ENCODE measurements around the gene TEX14. TPM values are rescaled to one million over a fixed set of nuclear protein-coding genes. Genes with fewer than 3 reads are reported as not detected.
A peak's percentile ranks its signal among the peaks of the same experiment; 100 is the strongest.
"Not testable (repeated sequence)": the region's sequence is repeated elsewhere in the genome, so short reads cannot be mapped to it uniquely, and the experiment has no call there.

Gene TEX14
- total RNA-seq, 1 experiment from 2014 or later: 0.03 TPM

- Histone ChIP-seq H3K9me3 (replicated peaks) (no peaks in the 10 kb centered on the region), H3K36me3 (peaks cover 31% of the 10 kb centered on the region), H3K4me3 (no peak overlapping the region), H3K27me3 (replicated peaks) (no peaks in the 10 kb centered on the region), H3K27ac (no peak overlapping the region), H3K4me1 (replicated peaks) (peaks cover 9% of the 10 kb centered on the region)
- no peak for DNase-seq (ENCODE audit: low read depth in 1 of 2, low spot score in 2 of 2)
Measured at GRCh38 chr17:58702045-58702476, 10.2 kb upstream of the TEX14 start.

GRCh38 chr17:58699771-58700170, 7.9 kb upstream of the TEX14 start:
- Histone ChIP-seq H3K4me3 (no peak overlapping the region), H3K27ac (no peak overlapping the region), H3K4me1 (replicated peaks) (peaks cover 9% of the 10 kb centered on the region), H3K27me3 (replicated peaks) (no peaks in the 10 kb centered on the region), H3K9me3 (replicated peaks) (no peaks in the 10 kb centered on the region), H3K36me3 (peaks cover 32% of the 10 kb centered on the region)
- no peak for DNase-seq (ENCODE audit: low read depth in 1 of 2, low spot score in 2 of 2)

GRCh38 chr17:58694826-58695225, 3.0 kb upstream of the TEX14 start:
- no peak overlapping the region for H3K27ac ChIP-seq
- H3K4me3 ChIP-seq: no peak overlapping the region
- H3K4me1 ChIP-seq (replicated peaks): peaks cover 13% of the 10 kb centered on the region
- no peaks in the 10 kb centered on the region for H3K27me3 ChIP-seq (replicated peaks)
- no peaks in the 10 kb centered on the region for H3K9me3 ChIP-seq (replicated peaks)
- peaks cover 18% of the 10 kb centered on the region for H3K36me3 ChIP-seq
- no peak for DNase-seq (ENCODE audit: low read depth in 1 of 2, low spot score in 2 of 2)

GRCh38 chr17:58694302-58694701, 2.5 kb upstream of the TEX14 start:
- H3K4me1 ChIP-seq (replicated peaks): peaks cover 13% of the 10 kb centered on the region
- H3K9me3 ChIP-seq (replicated peaks): no peaks in the 10 kb centered on the region
- H3K4me3 ChIP-seq: no peak overlapping the region
- H3K27ac ChIP-seq: no peak overlapping the region
- H3K36me3 ChIP-seq: peaks cover 13% of the 10 kb centered on the region
- no peak for DNase-seq (ENCODE audit: low read depth in 1 of 2, low spot score in 2 of 2)
- H3K27me3 ChIP-seq (replicated peaks): no peaks in the 10 kb centered on the region

- H3K4me3 ChIP-seq: no peak overlapping the region
- no peak overlapping the region for H3K27ac ChIP-seq
- H3K4me1 ChIP-seq (replicated peaks): peaks cover 13% of the 10 kb centered on the region
- no peaks in the 10 kb centered on the region for H3K27me3 ChIP-seq (replicated peaks)
- peaks cover 13% of the 10 kb centered on the region for H3K36me3 ChIP-seq
- no peak for DNase-seq (ENCODE audit: low read depth in 1 of 2, low spot score in 2 of 2)
- H3K9me3 ChIP-seq (replicated peaks): no peaks in the 10 kb centered on the region
Measured at GRCh38 chr17:58693751-58694150, 1.9 kb upstream of the TEX14 start.

- peaks cover 13% of the 10 kb centered on the region for H3K4me1 ChIP-seq (replicated peaks)
- H3K27ac ChIP-seq: peak overlapping the region; percentile 56
- peaks cover 13% of the 10 kb centered on the region for H3K36me3 ChIP-seq
- H3K9me3 ChIP-seq (replicated peaks): no peaks in the 10 kb centered on the region
- H3K27me3 ChIP-seq (replicated peaks): no peaks in the 10 kb centered on the region
- DNase-seq (ENCODE audit: low read depth in 1 of 2, low spot score in 2 of 2): no peak
- H3K4me3 ChIP-seq: peak overlapping the region; percentile 57
Measured at GRCh38 chr17:58693208-58693607, 1.4 kb upstream of the TEX14 start.

GRCh38 chr17:58692239-58693055, 602 bp upstream of the TEX14 start, which contains the start of gene RAD51C:
Gene RAD51C (plus strand): TSS chr17:58692602. CDS start chr17:58692644, 42 bp downstream.
- peaks cover 13% of the 10 kb centered on the region for H3K36me3 ChIP-seq
- H3K4me3 ChIP-seq: peak within 1 kb of the TSS; percentile 57
- no peaks in the 10 kb centered on the region for H3K9me3 ChIP-seq (replicated peaks)
- DNase-seq (ENCODE audit: low read depth in 1 of 2, low spot score in 2 of 2): peak; percentile 84 to 86
- peaks cover 13% of the 10 kb centered on the region for H3K4me1 ChIP-seq (replicated peaks)
- H3K27me3 ChIP-seq (replicated peaks): no peaks in the 10 kb centered on the region
- peak within 1 kb of the TSS; percentile 56 for H3K27ac ChIP-seq

GRCh38 chr17:58690033-58690432, 1.8 kb downstream of the TEX14 start:
- not testable (repeated sequence) for H3K27ac ChIP-seq; H3K36me3 ChIP-seq; H3K4me3 ChIP-seq; DNase-seq (ENCODE audit: low read depth in 1 of 2, low spot score in 2 of 2); H3K9me3 ChIP-seq (replicated peaks); H3K27me3 ChIP-seq (replicated peaks)
- H3K4me1 ChIP-seq (replicated peaks): peaks cover 13% of the 10 kb centered on the region

GRCh38 chr17:58688521-58688920, 3.3 kb downstream of the TEX14 start:
- H3K4me3 ChIP-seq: no peak overlapping the region
- no peaks in the 10 kb centered on the region for H3K27me3 ChIP-seq (replicated peaks)
- DNase-seq (ENCODE audit: low read depth in 1 of 2, low spot score in 2 of 2): no peak
- H3K4me1 ChIP-seq (replicated peaks): peaks cover 10% of the 10 kb centered on the region
- H3K27ac ChIP-seq: no peak overlapping the region
- no peaks in the 10 kb centered on the region for H3K36me3 ChIP-seq
- H3K9me3 ChIP-seq (replicated peaks): no peaks in the 10 kb centered on the region

- H3K9me3 ChIP-seq (replicated peaks): no peaks in the 10 kb centered on the region
- no peaks in the 10 kb centered on the region for H3K4me1 ChIP-seq (replicated peaks)
- no peak for DNase-seq (ENCODE audit: low read depth in 1 of 2, low spot score in 2 of 2)
- no peaks in the 10 kb centered on the region for H3K27me3 ChIP-seq (replicated peaks)
- H3K36me3 ChIP-seq: no peaks in the 10 kb centered on the region
- H3K27ac ChIP-seq: no peak overlapping the region
- no peak overlapping the region for H3K4me3 ChIP-seq
Measured at GRCh38 chr17:58686980-58687379, 4.9 kb downstream of the TEX14 start.

GRCh38 chr17:58684462-58684861, 7.4 kb downstream of the TEX14 start:
- H3K27ac ChIP-seq; H3K4me1 ChIP-seq (replicated peaks); DNase-seq (ENCODE audit: low read depth in 1 of 2, low spot score in 2 of 2): not testable (repeated sequence)

GRCh38 chr17:58684003-58684402, 7.8 kb downstream of the TEX14 start:
- no peak for DNase-seq (ENCODE audit: low read depth in 1 of 2, low spot score in 2 of 2)

More at GRCh38 chr17:58684462-58684861, 7.4 kb downstream of the TEX14 start:
- H3K36me3 ChIP-seq; H3K9me3 ChIP-seq (replicated peaks); H3K27me3 ChIP-seq (replicated peaks); H3K4me3 ChIP-seq: not testable (repeated sequence)

GRCh38 chr17:58680038-58680369, 11.8 kb downstream of the TEX14 start:
- Histone ChIP-seq H3K9me3 (replicated peaks) (peaks cover 5% of the 10 kb centered on the region; the same call in 1 of the 2 replicates), H3K4me1 (replicated peaks) (no peaks in the 10 kb centered on the region; the same call in 1 of the 2 replicates), H3K36me3 (no peaks in the 10 kb centered on the region), H3K4me3 (no peak overlapping the region), H3K27me3 (replicated peaks) (peaks cover 5% of the 10 kb centered on the region; the same call in 1 of the 2 replicates), H3K27ac (no peak overlapping the region)
- no peak for DNase-seq (ENCODE audit: low read depth in 1 of 2, low spot score in 2 of 2)

More at GRCh38 chr17:58684003-58684402, 7.8 kb downstream of the TEX14 start:
- Histone ChIP-seq H3K27me3 (replicated peaks) (peaks cover 4% of the 10 kb centered on the region; the same call in 1 of the 2 replicates), H3K4me1 (replicated peaks) (no peaks in the 10 kb centered on the region; the same call in 1 of the 2 replicates), H3K27ac (no peak overlapping the region), H3K4me3 (no peak overlapping the region), H3K9me3 (replicated peaks) (peaks cover 5% of the 10 kb centered on the region; the same call in 1 of the 2 replicates), H3K36me3 (no peaks in the 10 kb centered on the region)

- H3K4me3 ChIP-seq: no peak overlapping the region
- H3K27me3 ChIP-seq (replicated peaks): peaks cover 5% of the 10 kb centered on the region; the same call in 1 of the 2 replicates
- peak in 1 of 2 experiments; percentile 26 for DNase-seq (ENCODE audit: low read depth in 1 of 2, low spot score in 2 of 2)
- no peaks in the 10 kb centered on the region for H3K36me3 ChIP-seq
- H3K9me3 ChIP-seq (replicated peaks): peaks cover 5% of the 10 kb centered on the region; the same call in 1 of the 2 replicates
- no peaks in the 10 kb centered on the region; the same call in 1 of the 2 replicates for H3K4me1 ChIP-seq (replicated peaks)
- peak overlapping the region; percentile 20; the same call in 1 of the 2 replicates for H3K27ac ChIP-seq
Measured at GRCh38 chr17:58679263-58680037, 12.4 kb downstream of the TEX14 start.
